CD1c-positive myeloid dendritic cell (primary cell): ENCODE measurements around the gene RADIL.

Experiments used
- DNase-seq: peaks from one replicate; pipeline ENCODE4 v3.0.0-alpha.2; 2016; ENCODE audit errors: extremely low spot score

RADIL gene

GRCh38 chr7:4851459-4852422, 31.8 kb downstream of the RADIL start:
- peak; percentile 39 for DNase-seq

GRCh38 chr7:4850262-4850795, 33.2 kb downstream of the RADIL start:
- DNase-seq, result no peak

GRCh38 chr7:4849390-4849789, 34.1 kb downstream of the RADIL start:
- DNase-seq, result peak; percentile 21

- peak; percentile 21 for DNase-seq
Measured at GRCh38 chr7:4845740-4846142, 37.8 kb downstream of the RADIL start.

GRCh38 chr7:4842319-4843064, 41.0 kb downstream of the RADIL start:
- no peak for DNase-seq

GRCh38 chr7:4841836-4842235, 41.7 kb downstream of the RADIL start:
- no peak for DNase-seq

- DNase-seq, result no peak
Measured at GRCh38 chr7:4841007-4841784, 42.3 kb downstream of the RADIL start.

GRCh38 chr7:4840079-4840501, 43.4 kb downstream of the RADIL start:
- DNase-seq, result no peak

- no peak for DNase-seq
Measured at GRCh38 chr7:4838626-4839334, 44.7 kb downstream of the RADIL start.

- no peak for DNase-seq
Measured at GRCh38 chr7:4837803-4838625, 45.5 kb downstream of the RADIL start.

- no peak for DNase-seq
Measured at GRCh38 chr7:4837041-4837802, 46.3 kb downstream of the RADIL start.

- DNase-seq, result no peak
Measured at GRCh38 chr7:4836206-4836661, 47.3 kb downstream of the RADIL start.

GRCh38 chr7:4835398-4836205, 47.9 kb downstream of the RADIL start:
- no peak for DNase-seq

- DNase-seq, result no peak
Measured at GRCh38 chr7:4834601-4835397, 48.7 kb downstream of the RADIL start.

GRCh38 chr7:4833691-4834600, 49.6 kb downstream of the RADIL start:
- DNase-seq, result no peak

- DNase-seq, result no peak
Measured at GRCh38 chr7:4833176-4833575, 50.3 kb downstream of the RADIL start.

- DNase-seq, result no peak
Measured at GRCh38 chr7:4832711-4833110, 50.8 kb downstream of the RADIL start.
